T-helper 17 cell (primary cell): Measurements from ENCODE around the gene PKNOX2. TPM values are rescaled to one million over a fixed set of nuclear protein-coding genes. Genes with fewer than 3 reads are reported as not detected.
A peak's percentile ranks its signal among the peaks of the same experiment; 100 is the strongest.

ENCODE experiments used
- ATAC-seq: fragments of 150-1000 bp; cut with Tn5 transposase; 2 replicates; pipeline ENCODE4 v1.10.0; 2021; ENCODE audit warnings: mild to moderate bottlenecking, moderate library complexity
- DNase-seq, 3 donors: peaks; one replicate each; pipeline versions ENCODE4 v3.0.0 to v3.0.0-alpha.2; 2020 to 2021
- H3K9me3 ChIP-seq: one replicate; pipeline ENCODE4 v1.7.0; 2013; ENCODE audit warnings: low read length, mild to moderate bottlenecking; ENCODE audit not compliant: control insufficient read depth, poor library complexity, severe bottlenecking
- H3K27ac Mint-ChIP-seq: one replicate; pipeline ENCODE4 v1.8.0; 2022; ENCODE audit warnings: mild to moderate bottlenecking, moderate library complexity, mixed read lengths
- H3K27me3 Mint-ChIP-seq: one replicate; pipeline ENCODE4 v1.8.0; 2022; ENCODE audit warnings: mixed read lengths
- H3K36me3 Mint-ChIP-seq: one replicate; pipeline ENCODE4 v1.8.0; 2022; ENCODE audit warnings: low read depth, mixed read lengths
- H3K4me1 Mint-ChIP-seq: one replicate; pipeline ENCODE4 v1.8.0; 2022; ENCODE audit warnings: mild to moderate bottlenecking, mixed read lengths
- H3K4me3 Mint-ChIP-seq: one replicate; pipeline ENCODE4 v1.8.0; 2022; ENCODE audit warnings: mild to moderate bottlenecking, moderate library complexity, mixed read lengths
- total RNA-seq, 4 donors: library from RNA in 2 of 4; stranded (reverse) in 2 of 4; gene quantifications; one replicate each; pipeline ENCODE4 v1.2.3 and lab custom pipeline; 2022 to 2026

The PKNOX2 gene
- total RNA-seq, 2 donors from 2014 or later: not detected

GRCh38 chr11:125157953-125158680, 6.4 kb upstream of the PKNOX2 start:
- H3K4me1 Mint-ChIP-seq: peaks cover 7% of the 10 kb centered on the region
- peaks cover 79% of the 10 kb centered on the region for H3K27me3 Mint-ChIP-seq
- H3K36me3 Mint-ChIP-seq: peaks cover 7% of the 10 kb centered on the region
- ATAC-seq (no peak), DNase-seq (no peak)
- H3K9me3 ChIP-seq: no peaks in the 10 kb centered on the region
- no peak overlapping the region for H3K27ac Mint-ChIP-seq
- H3K4me3 Mint-ChIP-seq: no peak overlapping the region

DNA sequence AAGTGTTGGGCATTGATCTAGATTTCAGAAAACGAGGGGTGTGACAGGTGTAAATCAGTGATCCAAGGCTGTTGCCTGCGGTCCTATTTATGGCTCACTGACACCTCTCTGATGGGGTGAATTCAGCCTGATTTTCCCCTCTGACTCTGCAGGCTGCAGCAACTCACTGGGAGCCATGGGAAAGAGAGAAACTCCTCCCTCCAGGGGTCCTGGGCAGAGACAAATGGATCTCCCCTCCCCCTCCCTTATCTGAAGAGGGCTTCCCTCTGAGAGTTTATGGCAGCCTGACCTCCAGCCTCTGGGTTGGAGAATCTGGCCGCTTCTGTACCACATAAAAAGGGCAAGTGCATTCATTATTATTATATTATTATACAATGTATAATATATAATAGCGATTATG, 1.8 kb upstream of the PKNOX2 start:
- Mint-ChIP-seq H3K27ac (no peak overlapping the region), H3K27me3 (peaks cover 73% of the 10 kb centered on the region), H3K36me3 (peaks cover 13% of the 10 kb centered on the region), H3K4me3 (no peak overlapping the region), H3K4me1 (peaks cover 23% of the 10 kb centered on the region)
- H3K9me3 ChIP-seq: no peaks in the 10 kb centered on the region
- no peak for ATAC-seq
- DNase-seq: no peak

DNA sequence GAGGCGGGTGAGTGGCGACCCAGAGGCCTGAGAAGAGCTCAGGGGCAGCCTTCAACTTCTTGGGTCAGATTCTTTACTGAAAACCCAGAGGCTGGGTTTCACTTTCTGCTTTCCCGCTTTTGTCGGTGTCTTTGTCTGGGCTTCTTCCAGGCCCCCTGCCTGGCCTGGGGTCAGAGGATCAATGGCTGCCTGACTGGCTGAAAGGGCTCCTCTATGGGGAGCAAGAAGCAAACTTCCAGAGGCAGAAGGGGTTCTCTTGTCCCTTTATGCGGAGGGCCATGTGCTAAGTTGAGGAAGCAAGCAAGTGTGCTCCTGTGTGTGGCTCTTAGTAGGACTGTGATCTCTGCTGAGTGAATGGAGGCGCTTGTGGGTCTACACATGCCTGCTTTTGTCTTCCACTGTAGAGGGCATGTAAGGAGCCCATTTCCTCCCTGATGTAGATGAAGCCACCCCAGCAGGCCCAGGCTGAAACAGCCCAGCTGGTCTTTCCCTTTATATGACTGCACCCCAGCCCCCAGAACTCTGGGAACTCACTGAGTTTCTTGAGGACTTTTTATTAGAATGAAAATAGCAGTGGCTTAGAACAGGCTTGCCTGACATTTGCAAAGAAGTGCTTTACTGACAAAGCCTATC, 1.0 kb upstream of the PKNOX2 start:
- Mint-ChIP-seq H3K4me1 (peaks cover 21% of the 10 kb centered on the region), H3K27ac (no peak overlapping the region), H3K36me3 (peaks cover 13% of the 10 kb centered on the region), H3K27me3 (peaks cover 73% of the 10 kb centered on the region), H3K4me3 (peak overlapping the region; percentile 81)
- no peak for DNase-seq
- H3K9me3 ChIP-seq: no peaks in the 10 kb centered on the region
- ATAC-seq: no peak

DNA sequence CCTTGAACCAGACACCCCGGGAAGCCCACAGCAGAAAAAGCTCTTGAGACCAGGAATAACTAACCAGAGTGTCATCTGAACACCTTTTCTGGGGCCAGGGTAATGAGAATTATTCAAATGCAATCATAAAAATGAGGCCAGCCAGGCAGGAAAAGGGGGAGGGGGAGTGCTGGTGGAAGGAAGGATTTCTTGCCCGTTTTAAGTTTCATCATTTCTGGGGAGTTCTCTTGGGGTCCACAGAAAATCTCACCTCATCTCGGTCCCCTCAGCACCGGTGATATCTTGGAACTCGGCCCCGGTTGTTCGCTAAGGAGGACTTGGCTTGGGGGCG, 495 bp upstream of the PKNOX2 start:
- Mint-ChIP-seq H3K4me3 (peak overlapping the region; percentile 81), H3K27me3 (peaks cover 76% of the 10 kb centered on the region), H3K36me3 (peaks cover 13% of the 10 kb centered on the region), H3K4me1 (peaks cover 21% of the 10 kb centered on the region), H3K27ac (no peak overlapping the region)
- no peaks in the 10 kb centered on the region for H3K9me3 ChIP-seq
- DNase-seq (no peak), ATAC-seq (no peak)

DNA sequence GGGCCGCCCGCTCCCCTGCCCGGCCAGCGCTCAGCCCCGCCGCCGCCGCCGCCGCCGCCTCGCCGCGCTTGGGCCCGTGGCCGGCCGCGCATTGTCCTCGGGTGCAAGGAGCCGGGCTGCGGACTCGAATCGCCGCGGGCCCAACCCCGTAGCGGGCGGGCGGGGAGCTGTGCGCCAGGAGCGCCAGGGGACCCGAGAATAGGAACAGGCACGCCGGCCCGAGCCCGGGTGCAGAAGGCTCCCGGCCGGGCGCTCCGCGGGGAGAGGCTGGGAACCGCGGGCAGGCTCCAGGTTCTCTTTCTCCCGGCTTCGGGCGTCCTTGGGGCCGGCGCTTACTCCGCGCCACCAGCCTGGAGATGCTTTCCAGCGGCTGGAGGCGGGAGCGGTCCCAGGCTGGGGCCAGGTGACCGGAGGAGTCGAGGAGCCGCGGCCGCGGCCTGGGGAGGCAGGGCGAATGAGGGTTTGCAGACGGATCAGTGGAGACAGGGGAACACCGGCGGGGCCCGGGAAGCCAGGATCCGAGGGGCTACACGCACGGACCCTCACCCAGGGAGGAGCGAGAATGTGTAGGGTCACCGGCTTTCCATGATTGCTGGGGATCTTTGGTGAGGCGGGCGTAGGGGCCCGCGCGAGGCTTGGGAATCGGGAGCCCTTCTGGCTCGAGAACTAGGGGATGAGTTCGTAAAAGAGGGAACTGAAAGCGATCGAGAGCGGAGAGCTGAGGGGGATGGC, 726 bp downstream of the PKNOX2 start:
- peak; percentile 12 for ATAC-seq
- no peaks in the 10 kb centered on the region for H3K9me3 ChIP-seq
- Mint-ChIP-seq H3K36me3 (peaks cover 13% of the 10 kb centered on the region), H3K27me3 (peaks cover 77% of the 10 kb centered on the region), H3K4me1 (peaks cover 21% of the 10 kb centered on the region), H3K27ac (peak overlapping the region; percentile 84), H3K4me3 (peak overlapping the region; percentile 99)
- no peak for DNase-seq

DNA sequence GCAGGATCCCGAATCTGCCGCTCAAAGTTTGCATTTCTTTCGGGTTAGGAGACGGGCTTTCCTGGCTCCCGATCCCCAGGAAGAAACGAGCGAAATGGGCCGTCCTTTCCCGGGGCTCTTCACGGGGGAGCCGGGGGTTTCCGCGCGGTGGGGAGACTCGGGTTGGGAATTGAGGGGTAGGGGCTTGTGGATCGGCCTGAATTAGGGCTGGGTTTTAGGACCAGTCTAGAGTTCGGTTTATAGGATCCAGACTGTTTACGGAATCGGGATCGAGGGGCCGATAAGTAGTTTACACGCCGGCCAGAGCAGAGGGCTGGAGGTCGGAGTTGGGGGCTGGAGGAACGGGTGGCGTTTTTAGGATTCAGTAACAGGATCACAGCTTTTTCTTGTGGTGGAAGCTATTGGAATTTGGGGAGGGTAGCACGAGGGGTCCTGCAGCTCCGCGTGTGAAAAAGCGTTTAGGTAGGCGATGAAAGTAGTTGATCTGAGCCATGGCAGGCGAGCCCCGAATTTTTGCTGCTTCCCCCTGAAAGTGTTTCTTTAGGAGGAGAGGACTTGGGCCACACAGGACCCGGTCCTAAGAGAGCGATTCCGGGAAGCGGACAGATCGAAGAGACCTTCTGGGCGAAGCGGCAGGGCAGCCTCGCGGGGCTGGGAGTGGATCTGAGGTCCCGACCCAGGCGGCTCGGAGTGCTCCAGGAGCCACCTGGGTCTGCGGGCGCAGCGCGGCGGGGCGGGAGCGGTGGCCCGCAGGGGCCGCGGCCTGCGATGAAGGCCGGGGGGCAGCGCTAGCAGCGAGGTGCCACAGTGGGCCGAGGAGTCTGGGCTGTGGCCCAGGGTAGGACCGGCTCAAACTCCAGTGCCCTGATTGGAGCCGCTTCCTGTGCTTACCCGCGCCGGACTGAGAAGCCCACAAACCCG, 1.6 kb downstream of the PKNOX2 start:
- peak overlapping the region; percentile 93 for H3K4me3 Mint-ChIP-seq
- DNase-seq: no peak
- H3K9me3 ChIP-seq: no peaks in the 10 kb centered on the region
- ATAC-seq: no peak
- H3K27me3 Mint-ChIP-seq: peaks cover 80% of the 10 kb centered on the region
- H3K36me3 Mint-ChIP-seq: peaks cover 11% of the 10 kb centered on the region
- peak overlapping the region; percentile 84 for H3K27ac Mint-ChIP-seq
- H3K4me1 Mint-ChIP-seq: peaks cover 21% of the 10 kb centered on the region

DNA sequence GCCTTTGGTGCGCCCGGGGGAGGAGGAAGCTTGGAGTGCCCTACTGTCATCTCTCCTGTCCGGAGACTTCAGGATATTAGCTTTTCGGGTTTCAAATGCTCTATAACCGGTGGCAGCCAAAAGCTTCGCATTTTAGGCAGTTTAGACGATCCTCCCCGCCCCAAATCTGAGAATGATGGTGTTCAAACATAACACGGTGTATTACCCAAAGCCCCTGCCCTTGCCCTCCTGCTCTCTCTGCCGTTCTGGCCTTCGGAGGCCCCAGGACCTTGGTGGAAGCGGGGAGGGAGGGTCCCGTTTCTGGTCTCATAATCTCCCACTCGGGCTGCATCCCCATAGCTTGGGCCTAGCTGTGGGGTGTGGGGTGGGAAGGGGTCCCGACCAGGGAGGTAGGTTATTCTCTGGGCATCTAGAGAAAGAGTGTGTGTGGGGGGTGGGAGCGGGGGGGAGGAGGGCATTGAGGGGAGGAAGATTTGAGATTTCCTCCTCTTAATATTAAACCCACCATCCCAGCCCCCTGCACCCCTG, 2.3 kb downstream of the PKNOX2 start:
- H3K27ac Mint-ChIP-seq: no peak overlapping the region
- H3K4me1 Mint-ChIP-seq: peaks cover 19% of the 10 kb centered on the region
- DNase-seq (no peak), ATAC-seq (no peak)
- H3K9me3 ChIP-seq: no peaks in the 10 kb centered on the region
- peak overlapping the region; percentile 3 for H3K4me3 Mint-ChIP-seq
- peaks cover 11% of the 10 kb centered on the region for H3K36me3 Mint-ChIP-seq
- peaks cover 82% of the 10 kb centered on the region for H3K27me3 Mint-ChIP-seq

- Mint-ChIP-seq H3K27ac (no peak overlapping the region), H3K27me3 (peaks cover 82% of the 10 kb centered on the region), H3K36me3 (peaks cover 11% of the 10 kb centered on the region), H3K4me1 (peaks cover 19% of the 10 kb centered on the region), H3K4me3 (peak overlapping the region; percentile 31)
- no peak for DNase-seq
- ATAC-seq: no peak
- H3K9me3 ChIP-seq: no peaks in the 10 kb centered on the region
These were observed 2.9 kb downstream of the PKNOX2 start for GRCh38 chr11:125167292-125167953.

GRCh38 chr11:125167954-125168835, 3.6 kb downstream of the PKNOX2 start:
- no peak for ATAC-seq
- H3K4me1 Mint-ChIP-seq: peaks cover 16% of the 10 kb centered on the region
- peak overlapping the region; percentile 31 for H3K4me3 Mint-ChIP-seq
- H3K36me3 Mint-ChIP-seq: peaks cover 11% of the 10 kb centered on the region
- no peak for DNase-seq
- no peak overlapping the region for H3K27ac Mint-ChIP-seq
- peaks cover 82% of the 10 kb centered on the region for H3K27me3 Mint-ChIP-seq
- H3K9me3 ChIP-seq: no peaks in the 10 kb centered on the region

DNA sequence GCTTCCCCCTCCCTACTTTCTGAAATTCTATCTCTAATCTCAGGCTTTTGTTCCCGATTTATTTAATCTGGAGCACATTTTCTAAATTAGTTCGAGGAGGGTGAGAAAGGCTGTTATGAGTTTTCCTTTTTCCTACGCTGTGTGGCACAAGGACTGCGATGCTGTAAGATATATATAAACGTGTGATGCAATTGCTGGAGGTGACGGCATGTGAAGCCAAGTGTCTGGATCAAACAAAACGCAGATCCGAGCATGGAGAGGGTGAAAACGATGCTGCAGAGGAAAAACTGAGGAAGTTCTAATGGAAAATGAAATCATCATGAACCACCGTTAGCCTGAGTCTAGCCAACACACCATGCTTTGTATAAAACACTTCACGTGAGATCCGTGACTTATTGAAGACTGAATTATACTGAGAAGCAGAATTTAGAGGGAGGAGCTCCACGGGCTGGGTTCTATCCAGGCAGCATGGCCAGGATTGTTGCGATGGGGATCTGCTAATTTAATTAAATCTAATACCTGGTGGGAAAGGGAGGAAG, 4.4 kb downstream of the PKNOX2 start:
- DNase-seq (no peak), ATAC-seq (no peak)
- Mint-ChIP-seq H3K27me3 (peaks cover 82% of the 10 kb centered on the region), H3K27ac (no peak overlapping the region), H3K36me3 (peaks cover 11% of the 10 kb centered on the region), H3K4me1 (peaks cover 13% of the 10 kb centered on the region), H3K4me3 (no peak overlapping the region)
- no peaks in the 10 kb centered on the region for H3K9me3 ChIP-seq

DNA sequence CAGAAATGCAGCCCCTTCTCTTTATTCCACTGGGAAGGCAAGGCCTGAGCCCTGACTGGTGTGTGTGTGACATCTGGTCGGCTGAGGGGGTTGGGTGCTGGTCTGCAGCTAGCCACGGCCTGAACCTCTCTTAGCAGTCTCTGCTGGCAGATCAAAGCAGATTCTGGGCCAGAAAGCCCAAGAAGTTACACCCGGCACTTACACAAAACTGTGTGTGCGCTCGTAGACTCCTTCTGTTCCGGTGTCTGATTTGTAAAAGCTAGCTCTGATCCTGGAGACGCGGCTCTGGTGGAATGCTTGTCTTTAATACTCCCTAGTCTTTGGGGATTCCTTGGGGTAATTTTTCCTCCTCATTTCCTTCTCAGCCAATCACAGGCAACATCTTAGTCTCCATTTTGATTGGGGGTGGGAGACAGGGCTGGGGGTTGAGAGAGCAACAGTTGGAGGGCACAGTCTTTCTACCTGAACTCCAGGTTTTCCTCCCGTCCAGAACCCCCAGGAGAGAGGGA, 5.5 kb downstream of the PKNOX2 start:
- Mint-ChIP-seq H3K36me3 (peaks cover 10% of the 10 kb centered on the region), H3K4me3 (no peak overlapping the region), H3K27me3 (peaks cover 88% of the 10 kb centered on the region), H3K4me1 (peaks cover 10% of the 10 kb centered on the region), H3K27ac (no peak overlapping the region)
- DNase-seq (no peak), ATAC-seq (no peak)
- H3K9me3 ChIP-seq: no peaks in the 10 kb centered on the region
